H1 (cell line): Measurements from ENCODE around the gene ADGRB3. TPM values are rescaled to one million over a fixed set of nuclear protein-coding genes. Genes with fewer than 3 reads are reported as not detected.

ENCODE experiments used
- CTCF ChIA-PET: fragments of 300-600 bp; sonication (Branson Sonifier 250); formaldehyde crosslinking; loops from one replicate; lab custom pipeline; 2021; ENCODE audit not compliant: partially characterized antibody; lab: Charles Lee
- POLR2A ChIA-PET: fragments of 300-600 bp; sonication (Branson Sonifier 250); formaldehyde crosslinking; loops from one replicate; lab custom pipeline; 2021; ENCODE audit warnings: inconsistent platforms; ENCODE audit not compliant: partially characterized antibody; lab: Charles Lee
- DNase-seq, 2 experiments: peaks; one replicate each; pipeline versions ENCODE4 v3.0.0 to v3.0.0-alpha.2; 2010 to 2022; ENCODE audit warnings: low spot score in 2 of 2, low read depth in 1 of 2, mixed read lengths in 1 of 2
- FAIRE-seq: peaks from 2 replicates; lab custom pipeline; 2011; peaks lifted over from hg19 to GRCh38; lab: Jason Lieb, UNC
- H2AFZ ChIP-seq: 2 replicates; pipeline ENCODE4 v1.8.1; 2012; ENCODE audit warnings: low read length, inconsistent platforms
- H2AK5ac ChIP-seq: 2 replicates; pipeline ENCODE4 v1.6.1; 2013; ENCODE audit warnings: low read depth, low read length
- H2BK120ac ChIP-seq: replicated peaks from 2 replicates; pipeline ENCODE3; 2013; ENCODE audit warnings: low read depth, low read length, inconsistent platforms
- H2BK12ac ChIP-seq: 2 replicates; pipeline ENCODE4 v1.6.1; 2013; ENCODE audit warnings: low read depth, low read length
- H2BK15ac ChIP-seq: 2 replicates; pipeline ENCODE4 v1.6.1; 2013; ENCODE audit warnings: low read length
- H2BK20ac ChIP-seq: 2 replicates; pipeline ENCODE4 v1.6.1; 2013; ENCODE audit warnings: low read length
- H2BK5ac ChIP-seq: 2 replicates; pipeline ENCODE4 v1.6.1; 2013; ENCODE audit warnings: low read depth, low read length
- H3K14ac ChIP-seq: 2 replicates; pipeline ENCODE4 v1.6.1; 2013; ENCODE audit warnings: inconsistent platforms; ENCODE audit not compliant: insufficient read length
- H3K18ac ChIP-seq: 2 replicates; pipeline ENCODE4 v1.6.1; 2013; ENCODE audit warnings: low read length; ENCODE audit errors: extremely low read depth
- H3K23ac ChIP-seq: 2 replicates; pipeline ENCODE4 v1.6.1; 2013; ENCODE audit warnings: inconsistent platforms; ENCODE audit not compliant: insufficient read length
- H3K23me2 ChIP-seq: 2 replicates; pipeline ENCODE4 v1.6.1; 2013; ENCODE audit warnings: low read depth, low read length
- H3K27ac ChIP-seq: 2 replicates; pipeline ENCODE4 v1.6.1; 2011; ENCODE audit warnings: low read depth, low read length, inconsistent platforms
- H3K27me3 ChIP-seq, 4 experiments: replicated peaks in 1 of 4; 1 replicate in 1 of 4; 2 replicates in 3 of 4; pipeline versions ENCODE4 v1.6.1 to v1.8.1; 2011 to 2013; ENCODE audit warnings: low read length in 3 of 4, mild to moderate bottlenecking in 3 of 4, inconsistent platforms in 2 of 4, mixed read lengths in 2 of 4, moderate library complexity in 1 of 4; ENCODE audit not compliant: control insufficient read depth in 3 of 4, insufficient read depth in 3 of 4; ENCODE audit errors: extremely low read depth in 1 of 4
- H3K36me3 ChIP-seq, 4 experiments: 2 replicates each; pipeline versions ENCODE4 v1.6.1 to v1.8.1; 2011 to 2013; ENCODE audit warnings: mild to moderate bottlenecking in 4 of 4, low read length in 3 of 4, moderate library complexity in 2 of 4, control low read depth in 1 of 4, inconsistent platforms in 1 of 4; ENCODE audit not compliant: insufficient read depth in 4 of 4, control insufficient read depth in 2 of 4
- H3K4ac ChIP-seq: replicated peaks from 2 replicates; pipeline ENCODE3; 2013; ENCODE audit warnings: low read length, low read depth, mixed read lengths, inconsistent platforms; ENCODE audit not compliant: insufficient read length
- H3K4me1 ChIP-seq, 4 experiments: replicated peaks in 1 of 4; 1 replicate in 1 of 4; 2 replicates in 3 of 4; pipeline versions ENCODE4 v1.6.1 to v1.8.1; 2011 to 2013; ENCODE audit warnings: low read length in 3 of 4, inconsistent platforms in 2 of 4, mixed read lengths in 1 of 4; ENCODE audit not compliant: insufficient read depth in 4 of 4, control insufficient read depth in 3 of 4
- H3K4me2 ChIP-seq, 2 experiments: 2 replicates each; pipeline versions ENCODE4 v1.6.1 to v1.8.1; 2011 to 2013; ENCODE audit warnings: low read depth in 2 of 2, low read length in 2 of 2, control low read depth in 1 of 2, inconsistent platforms in 1 of 2, mild to moderate bottlenecking in 1 of 2; ENCODE audit not compliant: insufficient read depth in 1 of 2
- H3K4me3 ChIP-seq, 4 experiments: fragments of 200-600, 300-600 bp in 1 of 4; sonication (generic), shearing (Covaris generic), sonication (Bioruptor Twin) in 1 of 4; 2 replicates each; pipeline versions ENCODE4 v1.5.1 to v1.8.1; 2011 to 2016; ENCODE audit warnings: low read length in 4 of 4, low read depth in 3 of 4, control low read depth in 2 of 4, inconsistent platforms in 2 of 4, mild to moderate bottlenecking in 2 of 4, mixed read lengths in 1 of 4, moderate library complexity in 1 of 4; ENCODE audit not compliant: insufficient read depth in 2 of 4; ENCODE audit errors: extremely low read depth in 1 of 4
- H3K56ac ChIP-seq: replicated peaks from 2 replicates; pipeline ENCODE3; 2013; ENCODE audit warnings: low read depth, mild to moderate bottlenecking, mixed read lengths, low read length, inconsistent platforms; ENCODE audit not compliant: insufficient read length
- H3K79me1 ChIP-seq: 2 replicates; pipeline ENCODE4 v1.6.1; 2013; ENCODE audit warnings: low read depth, low read length, control low read depth
- H3K79me2 ChIP-seq, 2 experiments: 2 replicates each; pipeline versions ENCODE4 v1.6.1 to v1.8.1; 2012 to 2013; ENCODE audit warnings: low read length in 2 of 2, mild to moderate bottlenecking in 2 of 2, inconsistent platforms in 1 of 2; ENCODE audit not compliant: insufficient read depth in 2 of 2, control insufficient read depth in 1 of 2
- H3K9ac ChIP-seq, 4 experiments: replicated peaks in 1 of 4; 1 replicate in 1 of 4; 2 replicates in 3 of 4; pipeline versions ENCODE4 v1.6.1 to v1.8.1; 2011 to 2013; ENCODE audit warnings: low read depth in 3 of 4, low read length in 3 of 4, control low read depth in 2 of 4, mild to moderate bottlenecking in 2 of 4, moderate library complexity in 2 of 4, inconsistent platforms in 1 of 4; ENCODE audit errors: extremely low read depth in 1 of 4
- H3K9me3 ChIP-seq, 2 experiments: 2 replicates each; pipeline versions ENCODE4 v1.6.1 to v1.8.1; 2012 to 2013; ENCODE audit warnings: mild to moderate bottlenecking in 2 of 2, moderate library complexity in 2 of 2, control low read depth in 1 of 2, inconsistent platforms in 1 of 2, low read depth in 1 of 2, low read length in 1 of 2, mixed read lengths in 1 of 2; ENCODE audit not compliant: insufficient read depth in 2 of 2
- H4K20me1 ChIP-seq, 2 experiments: replicated peaks in 1 of 2; 2 replicates each; pipeline versions ENCODE3 to v1.8.1; 2011 to 2013; ENCODE audit warnings: inconsistent platforms in 2 of 2, low read length in 2 of 2, mild to moderate bottlenecking in 1 of 2; ENCODE audit not compliant: insufficient read depth in 2 of 2, control insufficient read depth in 1 of 2
- H4K5ac ChIP-seq: 2 replicates; pipeline ENCODE4 v1.6.1; 2013; ENCODE audit warnings: low read length, low read depth, mixed read lengths, inconsistent platforms; ENCODE audit not compliant: insufficient read length
- H4K8ac ChIP-seq: 2 replicates; pipeline ENCODE4 v1.8.0; 2013; ENCODE audit warnings: mild to moderate bottlenecking, moderate library complexity, low read length, inconsistent platforms; ENCODE audit not compliant: insufficient read depth; ENCODE audit errors: extremely low read depth
- H4K91ac ChIP-seq: replicated peaks from 2 replicates; pipeline ENCODE3; 2013; ENCODE audit warnings: low read length, mixed read lengths, inconsistent platforms; ENCODE audit not compliant: insufficient read length
- CHD1 ChIP-seq: IDR thresholded peaks from 2 replicates; pipeline ENCODE4 v1.6.1; 2012; ENCODE audit warnings: low read depth, low read length, improper control_type of control experiment
- HDAC6 ChIP-seq: IDR thresholded peaks from one replicate; pipeline ENCODE4 v1.7.1; 2012; ENCODE audit warnings: low read depth, mild to moderate bottlenecking, inconsistent platforms, low read length, moderate library complexity
- RNF2 ChIP-seq: fragments of 200-900, 300-1000 bp; sonication (generic); IDR thresholded peaks from 2 replicates; pipeline ENCODE4 v1.7.1; 2016; ENCODE audit warnings: borderline replicate concordance, low read depth, mild to moderate bottlenecking, antibody characterized with exemption, low read length; ENCODE audit not compliant: poor library complexity, severe bottlenecking; ENCODE audit errors: missing control alignments
- WGBS, 2 experiments: shearing (Covaris generic) in 1 of 2; methylation state at CpG; one replicate each; pipeline versions ENCODE4 v1.1.6 to v1.1.7; 2013 to 2015; ENCODE audit warnings: low lambda C conversion rate in 2 of 2, mixed read lengths in 2 of 2, inconsistent platforms in 1 of 2, low coverage in 1 of 2, missing lambda C conversion rate in 1 of 2; ENCODE audit not compliant: insufficient replicate concordance in 2 of 2, insufficient coverage in 1 of 2, insufficient read length in 1 of 2; ENCODE audit errors: extremely low coverage in 1 of 2, missing lambda C conversion rate in 1 of 2; 5-methylcytosine and 5-hydroxymethylcytosine counted together
- polyA plus RNA-seq, 7 experiments: library from polyadenylated mRNA; depleted of rRNA in 3 of 7; stranded (reverse) in 5 of 7; unstranded in 2 of 7; fragments of >200 nt in 5 of 7; fragments of 200-250 nt in 2 of 7; gene quantifications; 1 replicate in 5 of 7; 2 replicates in 1 of 7; 4 replicates in 1 of 7; pipeline versions ENCODE4 v1.2.1 to v1.2.3, GENCODE V29; 2011 to 2013; ENCODE audit warnings: missing spikeins in 2 of 7, mixed read lengths in 2 of 7
- total RNA-seq: library from RNA; stranded (reverse); fragmentation: NEBNext Ultra II Directional; extraction: Animal tissue kit (Norgen Biotek cat#: 25700); gene quantifications from 2 replicates; pipeline ENCODE4 v1.2.1, GENCODE V29; 2021

ADGRB3 gene
- total and polyA plus RNA-seq, 2 of the 8 experiments (the other 6 are each of a cell fraction or from before 2014, with no cell fraction given): 0.35 to 1.2 TPM

DNA sequence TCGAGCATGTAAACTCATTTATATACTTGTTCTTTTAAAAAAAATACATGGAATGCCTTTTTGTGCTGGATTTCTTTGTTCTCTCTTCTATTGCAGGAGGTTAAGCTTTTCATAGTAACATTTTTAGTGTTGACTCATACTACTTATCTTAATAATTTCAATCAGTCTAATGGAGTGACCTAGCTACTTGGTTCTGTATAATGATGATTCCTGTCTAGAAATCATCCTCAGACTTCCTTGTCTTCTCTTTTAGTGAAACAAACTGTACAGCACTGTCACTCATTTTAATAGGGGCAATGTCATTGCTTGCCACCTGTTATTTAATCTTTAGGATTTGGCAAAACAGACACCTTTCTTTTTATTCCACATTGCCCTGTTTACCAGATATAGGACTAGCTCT lies 62.3 kb downstream of the ADGRB3 start:
- WGBS, 2 experiments: 90% methylated on average over 1 of the region's 1 CpG; no CpG with 5 or more reads in 1 of the 2 experiments
- TF ChIP-seq CHD1 (no peak), RNF2 (no peak), HDAC6 (no peak)
- Histone ChIP-seq H3K27ac (no peak overlapping the region), H3K79me1 (no peaks in the 10 kb centered on the region), H3K4me3 (no peak overlapping the region), H2BK15ac (no peak overlapping the region), H3K23me2 (no peaks in the 10 kb centered on the region), H3K14ac (no peak overlapping the region), H4K20me1 (no peaks in the 10 kb centered on the region), H2BK120ac (no peak overlapping the region), H4K5ac (no peak overlapping the region), H3K4ac (no peak overlapping the region), H3K9ac (no peak overlapping the region), H3K23ac (no peak overlapping the region), H3K18ac (no peak overlapping the region), H3K79me2 (no peaks in the 10 kb centered on the region), H2AK5ac (no peak overlapping the region), H2BK5ac (no peak overlapping the region), H3K4me2 (no peak overlapping the region), H3K56ac (no peak overlapping the region), H2BK12ac (no peak overlapping the region), H3K36me3 (no peaks in the 10 kb centered on the region), H3K27me3 (no peaks in the 10 kb centered on the region), H4K91ac (no peak overlapping the region), H4K8ac (no peak overlapping the region), H3K9me3 (no peaks in the 10 kb centered on the region), H3K4me1 (0 out of 7 replicates have a peak, but pooled peaks cover 0 to 2% (median 0%) of the 10 kb centered on the region in 4 experiments), H2AFZ (no peak overlapping the region), H2BK20ac (no peak overlapping the region)
- no peak for DNase-seq
- FAIRE-seq: no peak
- ChIA-PET CTCF (interaction anchor here (0.7 to 1.5 kb wide), 2 partner anchors 11 to 52 kb away, joined by 3 to 5 read pairs; no protein-coding TSS in a partner anchor), POLR2A (no interaction called here)
